D341Med (cell line): ENCODE results near the gene XRN1.
"Not testable (repeated sequence)": the region's sequence is repeated elsewhere in the genome, so short reads cannot be mapped to it uniquely, and the experiment has no call there.

Experiments
- DNase-seq: peaks from one replicate; pipeline ENCODE4 v3.0.0; 2012; ENCODE audit warnings: low spot score

Gene XRN1

DNA sequence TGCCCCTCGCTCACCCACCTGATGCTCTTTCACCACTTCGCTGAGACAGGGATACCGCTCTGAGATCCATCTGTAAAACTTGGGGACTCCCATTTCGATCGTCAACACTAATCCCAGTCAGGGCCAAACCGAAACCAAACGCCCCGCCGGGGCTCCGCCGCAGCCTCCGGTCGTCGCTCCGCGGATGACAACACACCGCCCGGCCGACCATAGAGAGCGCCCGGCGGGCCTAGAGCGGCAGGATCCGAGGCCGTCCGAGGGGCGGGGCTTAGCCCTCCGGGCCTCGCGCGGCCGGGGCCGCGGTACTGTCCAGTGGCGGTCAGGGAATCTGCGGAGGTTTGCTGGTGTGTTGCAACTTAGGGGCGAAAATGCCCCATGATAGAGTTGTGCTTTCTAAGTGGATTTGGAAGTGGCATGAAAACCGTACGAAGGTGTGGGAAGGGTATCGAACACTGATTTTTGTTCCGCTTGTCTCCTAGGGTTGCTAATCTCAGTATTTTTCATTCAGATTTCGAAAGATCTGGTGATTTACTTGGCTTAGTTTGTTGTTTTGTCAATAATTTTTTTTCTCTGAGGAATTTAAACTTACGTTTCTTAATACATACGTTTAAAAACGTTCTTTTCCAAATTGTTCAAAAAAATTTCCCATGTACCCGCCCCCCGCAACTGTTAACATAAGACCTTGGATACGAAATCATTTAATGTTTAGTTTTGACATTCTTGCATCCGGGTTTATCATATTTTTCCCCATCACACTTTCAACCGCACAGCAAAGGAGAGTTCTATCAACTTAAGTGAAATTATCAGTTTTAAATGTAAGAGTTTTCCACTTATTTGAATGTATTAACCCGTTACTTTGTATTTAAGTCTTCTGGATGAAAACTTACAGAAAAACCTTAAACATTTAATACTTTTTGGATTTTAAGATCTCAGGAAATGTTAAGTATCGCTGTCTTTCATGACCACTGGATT is at the start of gene XRN1:
XRN1 (minus strand) TSS at position 186 of the 972 bp plus-strand sequence; CDS start at position 93, 93 bp downstream.
- DNase-seq = peak; percentile 99

DNA sequence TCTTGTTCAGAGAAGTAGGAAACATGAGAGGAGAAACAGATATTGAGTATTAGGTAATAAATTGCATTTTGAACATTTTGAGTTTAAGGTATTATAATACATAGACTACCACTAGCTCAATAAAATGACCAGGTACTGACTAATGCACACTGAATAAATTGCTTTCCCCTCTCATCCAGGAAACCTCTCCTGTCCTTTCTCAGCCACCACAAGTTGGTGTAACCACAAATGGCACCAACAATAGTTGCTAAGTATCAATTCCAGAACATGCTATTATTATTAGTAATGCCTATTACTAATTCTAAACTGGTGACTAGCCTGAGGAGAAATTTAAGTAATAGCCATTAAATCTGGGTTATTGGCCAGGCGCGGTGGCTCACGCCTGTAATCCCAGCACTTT is 47.3 kb upstream of the XRN1 start:
- DNase-seq = no peak

DNA sequence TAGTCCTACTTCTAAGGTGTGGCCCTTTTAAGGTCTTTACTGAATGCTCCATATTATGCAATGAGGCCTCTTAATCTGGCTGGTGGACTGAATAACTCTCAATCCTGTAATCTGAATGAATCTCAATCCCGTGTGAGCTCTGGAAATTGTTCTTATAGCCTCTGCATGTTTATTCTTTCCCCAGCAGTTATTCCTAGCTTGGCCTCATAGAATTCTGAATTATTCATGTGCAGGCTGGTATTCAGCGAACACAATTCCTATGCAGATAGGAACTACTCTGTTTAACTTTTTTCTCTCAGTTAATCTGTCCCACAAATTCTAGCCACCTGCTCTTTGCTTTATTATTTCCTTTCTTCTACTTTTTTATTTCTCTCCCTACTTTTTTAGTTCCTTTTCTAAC is 44.3 kb upstream of the XRN1 start:
- DNase-seq = no peak

DNA sequence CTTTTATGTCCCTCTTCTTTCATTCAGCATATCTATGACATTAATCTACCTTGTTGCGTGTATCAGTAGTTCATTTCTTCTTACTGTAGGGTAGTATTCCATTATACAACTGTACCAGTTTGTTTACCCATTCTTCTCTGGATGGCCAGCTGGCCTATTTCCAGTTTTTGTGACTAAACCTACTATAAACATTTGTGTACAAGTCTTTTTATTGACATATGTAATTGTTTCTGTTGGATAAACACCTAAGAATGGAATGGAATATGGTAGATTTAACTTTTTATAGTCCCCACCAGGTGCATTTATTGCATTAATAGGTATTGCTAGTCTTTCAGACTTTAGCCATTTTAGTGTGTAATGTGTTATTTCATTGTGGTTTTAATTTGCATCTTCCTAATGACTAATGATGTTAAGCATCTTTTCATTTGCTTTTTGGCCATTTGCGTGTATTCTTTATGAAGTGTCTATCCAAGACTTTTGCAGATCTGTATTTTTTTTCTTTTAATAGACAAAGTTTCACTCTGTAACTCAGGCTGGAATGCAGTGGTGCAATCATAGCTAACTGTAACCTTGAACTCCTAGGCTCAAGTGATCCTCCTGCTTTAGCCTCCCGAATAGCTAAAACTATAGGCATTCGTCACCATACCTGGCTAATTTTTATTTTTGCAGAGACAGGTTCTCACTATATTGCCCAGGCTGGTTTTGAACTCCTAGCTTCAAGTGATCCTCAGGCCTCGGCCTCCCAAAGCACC is 41.9 kb upstream of the XRN1 start:
- no peak for DNase-seq

DNA sequence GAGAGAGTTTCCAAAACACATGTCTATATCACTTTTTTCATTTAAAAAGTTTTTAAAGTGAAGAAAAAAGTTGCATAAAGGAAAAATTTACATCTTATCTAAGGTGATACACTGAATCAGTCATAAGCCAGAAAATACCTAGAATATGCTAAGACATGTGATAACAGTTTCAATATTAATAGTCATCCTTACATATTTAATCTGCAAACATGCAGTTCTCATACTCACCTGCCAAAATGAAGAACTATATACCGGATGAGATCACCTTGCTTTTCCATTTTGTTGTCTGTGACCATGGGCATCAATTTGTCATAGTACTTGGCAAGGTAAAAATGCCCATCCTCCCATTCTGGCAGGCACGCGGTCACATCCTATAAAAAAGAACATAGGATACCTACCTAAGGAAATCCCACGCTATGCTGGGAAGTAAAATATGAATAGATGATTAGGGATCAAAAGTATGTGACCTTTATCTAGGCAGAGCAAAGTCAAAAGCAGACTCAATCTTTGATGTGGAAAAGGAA is 37.1 kb upstream of the XRN1 start:
- DNase-seq = no peak

GRCh38 chr3:142481196-142481595 is 33.4 kb upstream of the XRN1 start:
- DNase-seq = no peak

GRCh38 chr3:142470826-142471225 is 23.0 kb upstream of the XRN1 start:
- no peak for DNase-seq

DNA sequence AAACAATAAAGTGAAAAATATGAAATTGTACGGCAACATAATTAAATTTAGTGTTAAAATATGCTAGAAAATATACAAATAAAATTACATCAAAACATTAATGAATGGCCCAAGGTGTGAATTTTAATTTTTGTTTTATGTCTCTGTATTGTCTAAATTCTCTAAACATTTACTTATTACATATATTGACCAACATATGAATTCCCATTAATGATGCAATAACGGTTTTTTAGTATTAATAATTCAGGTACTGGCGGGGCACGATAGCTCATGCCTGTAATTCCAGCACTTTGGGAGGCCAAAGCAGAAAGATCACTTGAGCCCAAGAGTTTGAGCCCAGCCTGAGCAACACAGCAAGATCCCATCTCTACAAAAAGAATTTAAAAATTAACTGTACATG is 20.6 kb upstream of the XRN1 start:
- DNase-seq = no peak

DNA sequence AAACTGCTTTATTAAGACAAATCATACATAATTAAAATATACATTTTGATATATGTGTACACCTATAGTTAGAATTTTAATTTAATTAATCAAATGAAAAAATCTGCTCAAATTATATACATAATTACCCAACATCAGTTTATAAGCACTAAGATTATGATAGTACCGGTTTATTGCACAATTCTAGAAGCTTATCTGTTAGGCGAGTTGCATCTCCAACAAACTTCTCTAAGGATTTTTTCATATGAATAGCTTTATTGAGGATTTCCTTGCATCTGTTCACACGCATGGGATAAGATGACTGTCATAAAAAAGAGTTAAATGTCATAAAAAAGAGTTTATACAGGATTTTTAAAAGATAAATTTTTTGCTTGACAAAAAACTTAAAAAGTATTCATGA is 19.9 kb upstream of the XRN1 start:
- DNase-seq = no peak

DNA sequence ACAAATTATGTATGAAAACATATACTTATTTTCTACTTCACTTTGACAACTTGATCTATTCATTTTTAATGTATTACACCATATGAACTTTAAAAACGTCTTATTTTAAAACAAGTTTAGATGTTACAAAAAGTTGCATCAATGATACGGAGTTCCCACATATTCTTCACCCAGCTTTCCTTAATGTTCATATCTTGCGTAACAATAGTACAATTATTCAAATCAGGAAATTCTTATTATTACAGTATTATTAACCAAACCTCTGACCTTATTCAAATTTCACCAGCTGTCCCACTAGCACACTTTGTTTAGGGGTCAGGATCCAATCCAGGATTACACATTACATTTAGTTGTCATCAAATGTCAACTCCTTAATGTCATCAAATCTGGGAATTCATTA is 12.9 kb upstream of the XRN1 start:
- DNase-seq = no peak

DNA sequence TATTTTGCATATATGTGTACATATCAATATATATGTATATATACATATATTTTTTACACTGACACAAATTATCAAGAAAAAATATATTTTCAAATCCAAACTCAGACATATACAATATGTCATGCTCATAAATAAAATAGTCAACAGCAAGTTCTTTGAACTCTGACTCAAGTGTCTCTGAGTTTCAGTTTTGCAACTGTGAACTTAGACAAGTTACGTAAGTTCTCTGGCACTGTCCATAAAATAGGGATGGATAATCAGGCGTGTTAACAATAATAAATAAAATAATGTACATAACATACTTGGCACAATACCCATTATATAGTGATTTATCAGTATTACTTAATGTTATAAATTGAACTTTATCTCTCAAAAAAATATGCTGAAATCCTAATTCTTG is 12.1 kb upstream of the XRN1 start:
- DNase-seq = no peak

GRCh38 chr3:142459096-142459495 is 11.3 kb upstream of the XRN1 start:
- no peak for DNase-seq

DNA sequence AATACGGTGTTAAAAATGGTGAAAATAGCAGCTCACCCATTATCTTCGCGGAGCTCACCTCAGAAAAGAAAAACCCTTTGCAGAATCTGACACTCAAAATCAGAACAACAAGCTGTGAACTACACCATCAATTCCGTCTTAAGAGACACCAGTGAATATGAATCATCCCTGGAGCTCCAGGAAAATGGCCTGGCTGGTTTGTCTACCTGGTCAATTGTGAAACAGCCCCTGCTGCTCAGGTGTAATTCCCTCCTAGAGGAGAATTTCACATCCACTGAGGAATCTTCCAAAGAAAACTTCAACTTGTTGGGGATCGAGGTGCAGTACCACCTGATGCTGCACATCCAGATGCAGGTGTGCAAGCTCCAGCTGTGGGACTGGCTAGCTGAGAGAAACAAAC is 3.0 kb upstream of the XRN1 start:
- no peak for DNase-seq

DNA sequence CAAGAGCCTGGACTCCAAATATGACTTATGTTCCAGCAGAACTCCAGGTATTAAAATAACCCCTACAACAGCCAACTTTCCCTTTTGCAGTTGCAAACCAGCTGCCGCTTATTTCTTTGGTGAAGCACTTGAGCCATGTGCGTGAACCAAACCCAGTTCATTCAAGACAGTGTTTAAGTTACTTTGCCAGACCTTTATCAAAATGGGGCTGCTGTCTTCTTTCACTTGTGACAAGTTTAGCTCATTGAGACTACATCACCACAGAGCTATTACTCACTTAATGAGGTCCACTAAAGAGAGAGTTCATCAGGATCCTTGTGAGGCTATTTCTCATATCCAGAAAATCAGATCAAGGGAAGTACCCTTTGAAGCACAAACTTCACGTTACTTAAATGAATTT is 2.4 kb upstream of the XRN1 start:
- no peak for DNase-seq

DNA sequence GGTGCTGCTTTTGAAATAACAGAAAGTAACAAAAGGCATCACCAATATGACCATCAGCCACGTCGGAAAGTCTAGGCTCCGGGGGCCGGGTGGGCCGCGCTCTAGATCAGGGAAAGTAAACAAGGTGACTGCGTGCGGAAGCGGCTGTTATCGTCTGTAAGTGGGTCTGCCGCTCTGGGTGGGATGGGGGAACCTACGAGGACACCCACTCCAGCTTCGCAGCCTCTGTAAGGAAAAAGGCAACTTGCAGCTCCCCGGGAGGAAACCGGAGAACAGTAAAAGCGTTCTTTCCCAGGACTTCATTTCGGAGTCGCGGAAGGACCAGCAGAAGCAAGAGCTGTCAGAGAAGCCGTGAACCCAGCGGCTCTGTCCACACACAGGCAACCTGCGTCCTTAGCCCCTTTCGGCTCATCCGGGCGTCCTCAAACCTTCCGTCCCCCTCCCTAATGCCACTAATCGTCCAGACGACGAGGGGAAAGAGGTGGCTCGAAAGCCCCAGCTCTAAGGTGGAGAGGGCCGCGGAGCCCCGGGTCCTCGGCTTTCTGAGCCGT is 461 bp downstream of the XRN1 start:
- no peak for DNase-seq

- DNase-seq = no peak
Measured at GRCh38 chr3:142445816-142446254, 2.0 kb downstream of the XRN1 start.

GRCh38 chr3:142444343-142444742 is 3.5 kb downstream of the XRN1 start:
- no peak for DNase-seq

GRCh38 chr3:142443060-142443459 is 4.8 kb downstream of the XRN1 start:
- not testable (repeated sequence) for DNase-seq

GRCh38 chr3:142439499-142440220 is 8.2 kb downstream of the XRN1 start:
- not testable (repeated sequence) for DNase-seq

- not testable (repeated sequence) for DNase-seq
Measured at GRCh38 chr3:142438096-142438495, 9.7 kb downstream of the XRN1 start.

DNA sequence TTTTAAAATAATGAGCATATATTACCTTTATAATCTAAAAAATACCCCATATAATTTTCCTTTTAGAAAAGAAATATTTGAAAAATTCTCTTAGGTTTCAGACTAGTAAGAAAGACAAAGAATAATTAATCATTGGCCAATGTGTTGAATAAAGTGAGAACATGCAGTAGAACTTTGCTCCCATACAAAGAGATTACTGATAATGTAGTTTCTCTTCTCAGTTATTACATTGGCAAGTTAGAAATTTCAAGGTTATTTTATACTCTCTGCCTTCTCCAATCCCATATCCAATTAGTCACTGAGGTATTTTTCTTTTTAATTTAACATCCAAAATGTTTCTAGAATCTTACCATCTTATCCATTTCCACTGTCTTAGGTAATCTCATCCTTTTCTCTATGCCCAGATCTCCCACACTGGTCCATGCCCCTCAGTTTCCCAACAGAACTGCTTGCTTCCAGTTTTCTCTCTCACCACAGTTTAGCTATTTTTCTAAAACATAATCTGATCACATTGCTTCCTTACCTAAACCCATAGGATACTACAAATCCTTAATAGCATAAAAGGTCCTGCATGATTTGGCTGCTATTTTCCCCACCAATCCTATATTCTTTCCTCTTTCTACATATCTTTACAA is 10.8 kb downstream of the XRN1 start:
- no peak for DNase-seq
